ENCODE measurements around the gene OPRPN.

OPRPN gene

GRCh38 chr4:70397580-70397979 lies at the start of gene OPRPN:
Gene OPRPN, plus strand, starts transcription at chr4:70397940. Its CDS starts 1,346 bp downstream, at chr4:70399286.
- no peak for DNase-seq (ENCODE audit: low spot score)
- Histone ChIP-seq H3K4me3 (no peak within 1 kb of the TSS), H3K27ac (no peak within 1 kb of the TSS)
- no peak for TF ChIP-seq CTCF (IDR thresholded peaks at IDR 0.05)

- no peak for TF ChIP-seq CTCF (IDR thresholded peaks at IDR 0.05)
Observed at GRCh38 chr4:70356185-70356584, 41.6 kb upstream of the OPRPN start.

GRCh38 chr4:70359115-70359661 lies 38.6 kb upstream of the OPRPN start:
- Histone ChIP-seq H3K27ac (no peak overlapping the region), H3K4me3 (no peak overlapping the region)
- TF ChIP-seq CTCF (IDR thresholded peaks at IDR 0.05), result no peak
- DNase-seq (ENCODE audit: low spot score), result no peak

More at GRCh38 chr4:70356185-70356584, 41.6 kb upstream of the OPRPN start:
- H3K4me3 ChIP-seq, result no peak overlapping the region
- no peak overlapping the region for H3K27ac ChIP-seq
- no peak for DNase-seq (ENCODE audit: low spot score)

GRCh38 chr4:70360460-70360859 lies 37.3 kb upstream of the OPRPN start, which contains the start of gene SMR3A:
Gene SMR3A, plus strand, starts transcription at chr4:70360760. Its CDS starts 1,356 bp downstream, at chr4:70362116.
- no peak within 1 kb of the TSS for H3K27ac ChIP-seq
- no peak for DNase-seq (ENCODE audit: low spot score)
- no peak within 1 kb of the TSS for H3K4me3 ChIP-seq
- TF ChIP-seq CTCF (IDR thresholded peaks at IDR 0.05), result no peak

- no peak for TF ChIP-seq CTCF (IDR thresholded peaks at IDR 0.05)
- H3K4me3 ChIP-seq, result no peak overlapping the region
- no peak overlapping the region for H3K27ac ChIP-seq
- no peak for DNase-seq (ENCODE audit: low spot score)
Observed at GRCh38 chr4:70364002-70364401, 33.7 kb upstream of the OPRPN start.

- no peak for DNase-seq (ENCODE audit: low spot score)
- Histone ChIP-seq H3K27ac (no peak overlapping the region), H3K4me3 (no peak overlapping the region)
- no peak for TF ChIP-seq CTCF (IDR thresholded peaks at IDR 0.05)
Observed at GRCh38 chr4:70365479-70365878, 32.3 kb upstream of the OPRPN start.

- DNase-seq (ENCODE audit: low spot score), result no peak
- H3K4me3 ChIP-seq, result no peak overlapping the region
- no peak overlapping the region for H3K27ac ChIP-seq
- TF ChIP-seq CTCF (IDR thresholded peaks at IDR 0.05), result no peak
Observed at GRCh38 chr4:70367813-70368212, 29.9 kb upstream of the OPRPN start.

All from coronary artery (tissue), 2 donors.